H1 (cell line): ENCODE data around the gene TNFRSF14. TPM values are rescaled to one million over a fixed set of nuclear protein-coding genes. Genes with fewer than 3 reads are reported as not detected.

Experiments
- CHD7 ChIP-seq: fragments of 300-600 bp; sonication (generic); IDR thresholded peaks from 2 replicates; pipeline ENCODE4 v1.7.1; 2012; ENCODE audit warnings: low read length, moderate library complexity, mild to moderate bottlenecking, inconsistent platforms; ENCODE audit not compliant: insufficient replicate concordance
- POLR2A ChIP-seq, 2 experiments: IDR thresholded peaks; 1 replicate in 1 of 2; 2 replicates in 1 of 2; pipeline ENCODE4 v1.6.1; 2011; ENCODE audit warnings: low read depth in 2 of 2, low read length in 2 of 2, mild to moderate bottlenecking in 2 of 2; ENCODE audit errors: control extremely low read depth in 1 of 2
- RAD21 ChIP-seq, 2 experiments: IDR thresholded peaks in 1 of 2; conservative IDR thresholded peaks in 1 of 2; 2 replicates each; pipeline ENCODE4 v1.6.1; 2011; ENCODE audit warnings: low read depth in 2 of 2, low read length in 2 of 2, improper control_type of control experiment in 1 of 2, inconsistent platforms in 1 of 2, mild to moderate bottlenecking in 1 of 2, moderate library complexity in 1 of 2
- SIRT6 ChIP-seq: IDR thresholded peaks from one replicate; pipeline ENCODE4 v1.7.1; 2012; ENCODE audit warnings: low read length, inconsistent platforms
- SIX5 ChIP-seq: IDR thresholded peaks from 2 replicates; pipeline ENCODE4 v1.6.1; 2011; ENCODE audit warnings: mild to moderate bottlenecking, low read depth, low read length
- SP1 ChIP-seq: IDR thresholded peaks from 2 replicates; pipeline ENCODE4 v1.6.1; 2011; ENCODE audit warnings: low read depth, low read length
- SP4 ChIP-seq: IDR thresholded peaks from 2 replicates; pipeline ENCODE4 v1.6.1; 2012; ENCODE audit warnings: low read length, inconsistent platforms
- TAF1 ChIP-seq: IDR thresholded peaks from 2 replicates; pipeline ENCODE4 v1.6.1; 2011; ENCODE audit warnings: mild to moderate bottlenecking, low read depth, low read length
- TEAD4 ChIP-seq: IDR thresholded peaks from 2 replicates; pipeline ENCODE4 v1.6.1; 2012; ENCODE audit warnings: low read depth, low read length, inconsistent platforms, mixed read lengths
- polyA plus RNA-seq, 7 experiments: library from polyadenylated mRNA; depleted of rRNA in 3 of 7; stranded (reverse) in 5 of 7; unstranded in 2 of 7; fragments of >200 nt in 5 of 7; fragments of 200-250 nt in 2 of 7; gene quantifications; 1 replicate in 5 of 7; 2 replicates in 1 of 7; 4 replicates in 1 of 7; pipeline versions ENCODE4 v1.2.1 to v1.2.3, GENCODE V29; 2011 to 2013; ENCODE audit warnings: missing spikeins in 2 of 7, mixed read lengths in 2 of 7
- total RNA-seq: library from RNA; stranded (reverse); fragmentation: NEBNext Ultra II Directional; extraction: Animal tissue kit (Norgen Biotek cat#: 25700); gene quantifications from 2 replicates; pipeline ENCODE4 v1.2.1, GENCODE V29; 2021

TNFRSF14 gene
- total and polyA plus RNA-seq, 2 of the 8 experiments (the other 6 are each of a cell fraction or from before 2014, with no cell fraction given): 0.36 to 0.50 TPM

GRCh38 chr1:2510366-2511155 is 45.6 kb upstream of the TNFRSF14 start (continued):
- no peak for TF ChIP-seq CHD7
- TF ChIP-seq TAF1: no peak
- TF ChIP-seq SIRT6: no peak
- TF ChIP-seq SP1: no peak
- no peak for TF ChIP-seq TEAD4
- TF ChIP-seq RAD21 (IDR thresholded peaks at IDR 0.05 in 1 of 2, conservative IDR thresholded peaks at IDR 0.05 in 1 of 2; ENCODE audit: low read depth in 2 of 2, low read length in 2 of 2): no peak
- no peak for TF ChIP-seq POLR2A (IDR thresholded peaks at IDR 0.05; ENCODE audit: control extremely low read depth in 1 of 2, low read depth in 2 of 2, low read length in 2 of 2)
- TF ChIP-seq SIX5: no peak
- no peak for TF ChIP-seq SP4
